HG02678 (cell line): ENCODE results near the gene RBM44.

ENCODE experiments used
- ATAC-seq: cut with Tn5 transposase; IDR thresholded peaks from one replicate; pipeline ENCODE4 v1.9.1; 2021; ENCODE audit warnings: mild to moderate bottlenecking, moderate library complexity; ENCODE audit not compliant: unreplicated experiment

RBM44 gene

GRCh38 chr2:237885111-237885930, 86.7 kb downstream of the RBM44 start:
- no peak for ATAC-seq

GRCh38 chr2:237885931-237886684, 87.5 kb downstream of the RBM44 start:
- ATAC-seq = no peak

- no peak for ATAC-seq
Measured at GRCh38 chr2:237886685-237887481, 88.3 kb downstream of the RBM44 start.

- ATAC-seq = no peak
Measured at GRCh38 chr2:237888389-237888788, 89.8 kb downstream of the RBM44 start.

- no peak for ATAC-seq
Measured at GRCh38 chr2:237889016-237889415, 90.4 kb downstream of the RBM44 start.

- no peak for ATAC-seq
Measured at GRCh38 chr2:237889811-237890210, 91.2 kb downstream of the RBM44 start.
